Prostate gland (tissue), 2 donors: ENCODE data around the gene CNIH1. TPM values are rescaled to one million over a fixed set of nuclear protein-coding genes. Genes with fewer than 3 reads are reported as not detected.

ENCODE experiments used
- DNase-seq: peaks from one replicate; pipeline ENCODE4 v3.0.0-alpha.2; 2019; ENCODE audit warnings: low spot score
- H3K27ac ChIP-seq, 2 donors: fragments of 200-600 bp; sonication (generic); 2 replicates each; pipeline ENCODE4 v1.5.1; 2017 to 2019
- H3K27me3 ChIP-seq: fragments of 200-600 bp; sonication (generic); replicated peaks from 2 replicates; pipeline ENCODE4 v1.5.1; 2019; ENCODE audit not compliant: insufficient read depth
- H3K36me3 ChIP-seq, 2 donors: fragments of 200-600 bp; sonication (generic); 1 replicate in 1 of 2; 2 replicates in 1 of 2; pipeline versions ENCODE4 v1.5.1 to v1.8.1; 2017 to 2019
- H3K4me1 ChIP-seq: fragments of 200-600 bp; sonication (generic); replicated peaks from 2 replicates; pipeline ENCODE4 v1.5.1; 2019
- H3K4me3 ChIP-seq, 2 donors: fragments of 200-600 bp; sonication (generic); 2 replicates each; pipeline ENCODE4 v1.5.1; 2017 to 2019
- H3K9me3 ChIP-seq: fragments of 200-600 bp; sonication (generic); 2 replicates; pipeline ENCODE4 v1.5.1; 2017
- CTCF ChIP-seq, 4 experiments: fragments of 200-600 bp in 2 of 4; fragments of 450-650 bp in 2 of 4; sonication (generic) in 2 of 4; IDR thresholded peaks; 1 replicate in 3 of 4; 2 replicates in 1 of 4; pipeline ENCODE4 v1.5.1; 2016 to 2019; ENCODE audit warnings: antibody characterized with exemption in 4 of 4, mild to moderate bottlenecking in 2 of 4, moderate library complexity in 2 of 4
- POLR2A ChIP-seq: fragments of 450-650 bp; IDR thresholded peaks from one replicate; pipeline ENCODE4 v1.6.1; 2016; ENCODE audit warnings: antibody characterized with exemption, mild to moderate bottlenecking
- POLR2AphosphoS5 ChIP-seq: sonication (generic); formaldehyde crosslinking; IDR thresholded peaks from one replicate; pipeline ENCODE4 v1.6.1; 2017; ENCODE audit warnings: antibody characterized with exemption
- WGBS: methylation state at CpG from one replicate; pipeline ENCODE4 v1.1.5; 2018; 5-methylcytosine and 5-hydroxymethylcytosine counted together
- intact Hi-C: fragments of 100-400 bp; cut with DNase I; formaldehyde crosslinking; loops from one replicate; pipeline ENCODE4 v1.14.2; 2022
- total RNA-seq, 2 donors: library from RNA; depleted of rRNA; stranded (reverse); fragments of >200 nt; gene quantifications; one replicate each; pipeline ENCODE4 v1.1.0, GENCODE V29; 2016

The CNIH1 gene
- total RNA-seq, 2 donors from 2014 or later: 113 to 193 TPM

GRCh38 chr14:54475911-54476310 lies 34.7 kb upstream of the CNIH1 start:
- Histone ChIP-seq H3K36me3 (no peaks in the 10 kb centered on the region), H3K4me3 (no peak overlapping the region), H3K27me3 (no peaks in the 10 kb centered on the region), H3K27ac (no peak overlapping the region), H3K4me1 (no peaks in the 10 kb centered on the region), H3K9me3 (no peaks in the 10 kb centered on the region)
- no peak for DNase-seq
- WGBS: 89% methylated on average over 4 of the region's 4 CpGs
- intact Hi-C loops: no loop called here
- TF ChIP-seq POLR2AphosphoS5 (no peak), POLR2A (no peak), CTCF (IDR thresholded peaks at IDR 0.05) (no peak)

- WGBS: 65% methylated on average over 4 of the region's 4 CpGs
- H3K36me3 ChIP-seq: no peaks in the 10 kb centered on the region
- no peaks in the 10 kb centered on the region for H3K9me3 ChIP-seq
- H3K27ac ChIP-seq: no peak overlapping the region
- no peak for DNase-seq
- H3K4me3 ChIP-seq: no peak overlapping the region
- no peaks in the 10 kb centered on the region for H3K4me1 ChIP-seq
- no peaks in the 10 kb centered on the region for H3K27me3 ChIP-seq
- intact Hi-C loops: no loop called here
- TF ChIP-seq POLR2A (no peak), POLR2AphosphoS5 (no peak), CTCF (IDR thresholded peaks at IDR 0.05) (no peak)
Measured at GRCh38 chr14:54475187-54475899, 34.2 kb upstream of the CNIH1 start.

GRCh38 chr14:54474232-54474793 lies 33.1 kb upstream of the CNIH1 start:
- 22% methylated on average over 2 of the region's 2 CpGs for WGBS
- Histone ChIP-seq H3K27me3 (no peaks in the 10 kb centered on the region), H3K36me3 (no peaks in the 10 kb centered on the region), H3K4me1 (no peaks in the 10 kb centered on the region), H3K27ac (peak overlapping the region; percentile 26 to 28), H3K9me3 (no peaks in the 10 kb centered on the region), H3K4me3 (no peak overlapping the region)
- intact Hi-C loops: no loop called here
- no peak for TF ChIP-seq POLR2A
- TF ChIP-seq POLR2AphosphoS5: peak; percentile 58
- TF ChIP-seq CTCF (IDR thresholded peaks at IDR 0.05): no peak
- no peak for DNase-seq

GRCh38 chr14:54472315-54472714 lies 31.1 kb upstream of the CNIH1 start:
- TF ChIP-seq POLR2A: no peak
- no peak for TF ChIP-seq POLR2AphosphoS5
- no peak for TF ChIP-seq CTCF (IDR thresholded peaks at IDR 0.05)
- Histone ChIP-seq H3K36me3 (no peaks in the 10 kb centered on the region), H3K27me3 (no peaks in the 10 kb centered on the region), H3K4me3 (no peak overlapping the region), H3K9me3 (no peaks in the 10 kb centered on the region), H3K4me1 (no peaks in the 10 kb centered on the region), H3K27ac (no peak overlapping the region)
- DNase-seq: no peak
- WGBS: 80% methylated on average over 4 of the region's 4 CpGs
- intact Hi-C loops: no loop called here

GRCh38 chr14:54471641-54472040 lies 30.5 kb upstream of the CNIH1 start:
- intact Hi-C loops: no loop called here
- H3K36me3 ChIP-seq: no peaks in the 10 kb centered on the region
- no peak overlapping the region for H3K27ac ChIP-seq
- 97% methylated on average over 4 of the region's 4 CpGs for WGBS
- H3K4me1 ChIP-seq: no peaks in the 10 kb centered on the region
- no peaks in the 10 kb centered on the region for H3K27me3 ChIP-seq
- H3K9me3 ChIP-seq: no peaks in the 10 kb centered on the region
- no peak overlapping the region for H3K4me3 ChIP-seq
- no peak for TF ChIP-seq CTCF (IDR thresholded peaks at IDR 0.05)
- no peak for TF ChIP-seq POLR2A
- no peak for TF ChIP-seq POLR2AphosphoS5
- no peak for DNase-seq
